Suprapubic skin (tissue), 4 donors: Measurements from ENCODE around the gene GRID1. TPM values are rescaled to one million over a fixed set of nuclear protein-coding genes. Genes with fewer than 3 reads are reported as not detected.

Experiments
- DNase-seq, 2 donors: peaks; one replicate each; pipeline ENCODE4 v3.0.0-alpha.2; 2019; ENCODE audit warnings: low spot score in 2 of 2
- H3K27ac ChIP-seq: fragments of 200-600 bp; sonication (generic); one replicate; pipeline ENCODE4 v1.5.1; 2019
- H3K27me3 ChIP-seq: fragments of 200-600 bp; sonication (generic); one replicate; pipeline ENCODE4 v1.5.1; 2019
- H3K36me3 ChIP-seq: fragments of 200-600 bp; sonication (generic); one replicate; pipeline ENCODE4 v1.5.1; 2019
- H3K4me1 ChIP-seq: fragments of 200-600 bp; sonication (generic); one replicate; pipeline ENCODE4 v1.5.1; 2019
- H3K4me3 ChIP-seq: fragments of 200-600 bp; sonication (generic); one replicate; pipeline ENCODE4 v1.5.1; 2019; ENCODE audit warnings: mild to moderate bottlenecking
- H3K9me3 ChIP-seq: fragments of 200-600 bp; sonication (generic); one replicate; pipeline ENCODE4 v1.5.1; 2019
- CTCF ChIP-seq, 2 donors: fragments of 200-600 bp in 1 of 2; fragments of 450-650 bp in 1 of 2; sonication (generic) in 1 of 2; IDR thresholded peaks; one replicate each; pipeline ENCODE4 v1.5.1; 2016 to 2019; ENCODE audit warnings: antibody characterized with exemption in 2 of 2, mild to moderate bottlenecking in 1 of 2, moderate library complexity in 1 of 2
- EP300 ChIP-seq: sonication (generic); formaldehyde crosslinking; IDR thresholded peaks from one replicate; pipeline ENCODE4 v1.6.1; 2017; ENCODE audit warnings: antibody characterized with exemption
- POLR2A ChIP-seq, 2 donors: fragments of 450-650 bp; IDR thresholded peaks; one replicate each; pipeline ENCODE4 v1.6.1; 2017; ENCODE audit warnings: antibody characterized with exemption in 2 of 2, mild to moderate bottlenecking in 2 of 2, moderate library complexity in 2 of 2
- POLR2AphosphoS5 ChIP-seq, 3 donors: sonication (generic); formaldehyde crosslinking; IDR thresholded peaks; one replicate each; pipeline ENCODE4 v1.6.1; 2017; ENCODE audit warnings: antibody characterized with exemption in 3 of 3
- WGBS: methylation state at CpG from one replicate; pipeline ENCODE4 v1.1.5; 2018; 5-methylcytosine and 5-hydroxymethylcytosine counted together
- total RNA-seq, 4 donors: library from RNA; depleted of rRNA; stranded (reverse); fragments of >200 nt; gene quantifications; one replicate each; pipeline ENCODE4 v1.1.0, GENCODE V29; 2016

The GRID1 gene
- total RNA-seq, 4 donors from 2014 or later, result 1.8 to 3.1 (median 2.4) TPM

- H3K36me3 ChIP-seq, result no peaks in the 10 kb centered on the region
- no peak overlapping the region for H3K27ac ChIP-seq
- no peaks in the 10 kb centered on the region for H3K9me3 ChIP-seq
- peak in 1 of 2 donors; percentile 50 for DNase-seq
- H3K4me1 ChIP-seq, result no peaks in the 10 kb centered on the region
- H3K4me3 ChIP-seq, result no peak overlapping the region
- WGBS, result 91% methylated on average over 1 of the region's 3 CpGs
- TF ChIP-seq POLR2AphosphoS5 (IDR thresholded peaks at IDR 0.05) (no peak), POLR2A (IDR thresholded peaks at IDR 0.05) (no peak), CTCF (IDR thresholded peaks at IDR 0.05) (no peak), EP300 (no peak)
- H3K27me3 ChIP-seq, result no peaks in the 10 kb centered on the region
Measured at GRCh38 chr10:86300399-86300925, 66.1 kb downstream of the GRID1 start.

GRCh38 chr10:86299562-86299961 is 67.0 kb downstream of the GRID1 start:
- peak in 1 of 2 donors; percentile 34 for DNase-seq
- TF ChIP-seq POLR2A (IDR thresholded peaks at IDR 0.05) (no peak), CTCF (IDR thresholded peaks at IDR 0.05) (no peak), POLR2AphosphoS5 (IDR thresholded peaks at IDR 0.05) (no peak), EP300 (no peak)
- Histone ChIP-seq H3K4me1 (no peaks in the 10 kb centered on the region), H3K9me3 (no peaks in the 10 kb centered on the region), H3K4me3 (no peak overlapping the region), H3K27ac (no peak overlapping the region), H3K36me3 (no peaks in the 10 kb centered on the region), H3K27me3 (no peaks in the 10 kb centered on the region)
- 85% methylated on average over 3 of the region's 3 CpGs for WGBS

- no peaks in the 10 kb centered on the region for H3K27me3 ChIP-seq
- no peak overlapping the region for H3K27ac ChIP-seq
- no peaks in the 10 kb centered on the region for H3K4me1 ChIP-seq
- no peak for TF ChIP-seq POLR2A (IDR thresholded peaks at IDR 0.05)
- TF ChIP-seq POLR2AphosphoS5 (IDR thresholded peaks at IDR 0.05), result no peak
- no peak for TF ChIP-seq CTCF (IDR thresholded peaks at IDR 0.05)
- no peak for TF ChIP-seq EP300
- no peak overlapping the region for H3K4me3 ChIP-seq
- WGBS, result 64% methylated on average over 9 of the region's 9 CpGs
- no peaks in the 10 kb centered on the region for H3K36me3 ChIP-seq
- peak in 1 of 2 donors; percentile 58 for DNase-seq
- no peaks in the 10 kb centered on the region for H3K9me3 ChIP-seq
Measured at GRCh38 chr10:86298501-86299001, 68.0 kb downstream of the GRID1 start.

- no peaks in the 10 kb centered on the region for H3K9me3 ChIP-seq
- no peaks in the 10 kb centered on the region for H3K27me3 ChIP-seq
- no peak overlapping the region for H3K4me3 ChIP-seq
- no peak overlapping the region for H3K27ac ChIP-seq
- TF ChIP-seq POLR2AphosphoS5 (IDR thresholded peaks at IDR 0.05) (no peak), EP300 (no peak), CTCF (IDR thresholded peaks at IDR 0.05) (no peak)
- H3K36me3 ChIP-seq, result no peaks in the 10 kb centered on the region
- no peaks in the 10 kb centered on the region for H3K4me1 ChIP-seq
- DNase-seq, result peak in 1 of 2 donors; percentile 54
- 82% methylated on average over 2 of the region's 3 CpGs for WGBS
Measured at GRCh38 chr10:86295791-86296190, 70.8 kb downstream of the GRID1 start.

- no peak overlapping the region for H3K4me3 ChIP-seq
- TF ChIP-seq POLR2AphosphoS5 (IDR thresholded peaks at IDR 0.05) (no peak), EP300 (no peak), CTCF (IDR thresholded peaks at IDR 0.05) (no peak), POLR2A (IDR thresholded peaks at IDR 0.05) (no peak)
- peak in 1 of 2 donors; percentile 65 for DNase-seq
- H3K9me3 ChIP-seq, result no peaks in the 10 kb centered on the region
- no peak overlapping the region for H3K27ac ChIP-seq
- 87% methylated on average over 14 of the region's 14 CpGs for WGBS
- H3K27me3 ChIP-seq, result no peaks in the 10 kb centered on the region
- H3K4me1 ChIP-seq, result no peaks in the 10 kb centered on the region
- no peaks in the 10 kb centered on the region for H3K36me3 ChIP-seq
Measured at GRCh38 chr10:86295351-86295750, 71.2 kb downstream of the GRID1 start.
